HepG2 (cell line): ENCODE measurements around the gene MAPK13. TPM values are rescaled to one million over a fixed set of nuclear protein-coding genes. Genes with fewer than 3 reads are reported as not detected.

Experiments used
- ATAD3A ChIP-seq: sonication (generic); formaldehyde crosslinking; IDR thresholded peaks from 2 replicates; pipeline ENCODE4 v1.4.0; 2020; ENCODE audit warnings: missing genetic modification reagents
- CREM ChIP-seq, 2 experiments: sonication (generic) in 1 of 2; formaldehyde crosslinking in 1 of 2; IDR thresholded peaks; 2 replicates each; pipeline versions ENCODE4 v1.4.0 to v1.6.1; 2016 to 2020; ENCODE audit warnings: antibody characterized with exemption in 1 of 2, mild to moderate bottlenecking in 1 of 2, missing genetic modification reagents in 1 of 2
- EED ChIP-seq: sonication (generic); formaldehyde crosslinking; IDR thresholded peaks from 2 replicates; pipeline ENCODE4 v1.5.0; 2020; ENCODE audit warnings: mild to moderate bottlenecking, missing genetic modification reagents
- HOXA7 ChIP-seq: sonication (generic); formaldehyde crosslinking; IDR thresholded peaks from 2 replicates; pipeline ENCODE4 v1.8.1; 2022; ENCODE audit warnings: mild to moderate bottlenecking, missing genetic modification reagents, moderate library complexity
- KLF6 ChIP-seq: IDR thresholded peaks from 2 replicates; pipeline ENCODE4 v1.8.0; 2016; ENCODE audit warnings: missing biosample characterization, missing genetic modification reagents
- MIER3 ChIP-seq: IDR thresholded peaks from 2 replicates; pipeline ENCODE4 v1.6.1; 2016; ENCODE audit warnings: missing compliant biosample characterization, borderline replicate concordance
- MZF1 ChIP-seq: sonication (generic); formaldehyde crosslinking; IDR thresholded peaks from 2 replicates; pipeline ENCODE4 v1.8.1; 2023; ENCODE audit warnings: mild to moderate bottlenecking, missing genetic modification reagents, borderline replicate concordance
- REXO4 ChIP-seq: sonication (generic); formaldehyde crosslinking; IDR thresholded peaks from 2 replicates; pipeline ENCODE4 v1.8.0; 2022; ENCODE audit warnings: missing genetic modification reagents, mild to moderate bottlenecking, borderline replicate concordance
- SP5 ChIP-seq: IDR thresholded peaks from 2 replicates; pipeline ENCODE4 v1.6.1; 2016; ENCODE audit warnings: low read depth, borderline replicate concordance
- TGIF2 ChIP-seq: IDR thresholded peaks from 2 replicates; pipeline ENCODE4 v1.6.1; 2016; ENCODE audit warnings: control low read depth, missing compliant biosample characterization
- TOE1 ChIP-seq: sonication (generic); formaldehyde crosslinking; IDR thresholded peaks from 2 replicates; pipeline ENCODE4 v1.4.0; 2020; ENCODE audit warnings: mild to moderate bottlenecking, missing genetic modification reagents
- ZFP90 ChIP-seq: sonication (generic); formaldehyde crosslinking; IDR thresholded peaks from 2 replicates; pipeline ENCODE4 v1.8.0; 2022; ENCODE audit warnings: missing genetic modification reagents, mild to moderate bottlenecking, inconsistent platforms, borderline replicate concordance
- ZFY ChIP-seq: sonication (generic); formaldehyde crosslinking; IDR thresholded peaks from 2 replicates; pipeline ENCODE4 v1.4.0; 2020; ENCODE audit warnings: missing genetic modification reagents
- ZIK1 ChIP-seq: sonication (generic); formaldehyde crosslinking; IDR thresholded peaks from 2 replicates; pipeline ENCODE4 v1.5.0; 2020; ENCODE audit warnings: mild to moderate bottlenecking, low read depth, missing genetic modification reagents, borderline replicate concordance
- ZNF251 ChIP-seq: sonication (generic); formaldehyde crosslinking; IDR thresholded peaks from 2 replicates; pipeline ENCODE4 v1.9.0; 2021; ENCODE audit warnings: mild to moderate bottlenecking, missing genetic modification reagents
- ZNF292 ChIP-seq: sonication (generic); formaldehyde crosslinking; IDR thresholded peaks from 2 replicates; pipeline ENCODE4 v1.8.1; 2022; ENCODE audit warnings: mild to moderate bottlenecking, low read depth, missing genetic modification reagents, borderline replicate concordance
- ZNF598 ChIP-seq: sonication (generic); formaldehyde crosslinking; IDR thresholded peaks from 2 replicates; pipeline ENCODE4 v1.5.1; 2020; ENCODE audit warnings: mild to moderate bottlenecking, missing genetic modification reagents, borderline replicate concordance
- polyA plus RNA-seq, 8 experiments: library from polyadenylated mRNA; depleted of rRNA in 3 of 8; stranded (reverse) in 7 of 8; unstranded in 1 of 8; fragments of >200 nt; fragmentation: Illumina TruSeq in 4 of 8; extraction: Trizol in 4 of 8; gene quantifications; 2 replicates each; pipeline versions ENCODE4 v1.2.1 to v1.2.3, GENCODE V29; 2011 to 2016; ENCODE audit warnings: low read depth in 4 of 8, missing spikeins in 1 of 8, mixed read lengths in 1 of 8; ENCODE audit not compliant: insufficient read depth in 1 of 8
- total RNA-seq, 5 experiments: library from RNA; depleted of rRNA; stranded (reverse); fragments of >200 nt; fragmentation: Illumina TruSeq; extraction: Trizol; gene quantifications; 2 replicates each; pipeline ENCODE4 v1.2.3, GENCODE V29; 2016; ENCODE audit warnings: low read depth in 1 of 5
- TF ChIP-seq, protein P1 (sequence below), 2 experiments: IDR thresholded peaks; 2 replicates each; pipeline ENCODE4 v1.6.1; 2011 to 2012; ENCODE audit warnings: low read length in 2 of 2, borderline replicate concordance in 1 of 2, low read depth in 1 of 2, mild to moderate bottlenecking in 1 of 2, moderate library complexity in 1 of 2
- TF ChIP-seq, protein P2 (sequence below): sonication (generic); formaldehyde crosslinking; IDR thresholded peaks from 2 replicates; pipeline ENCODE4 v1.8.1; 2023; ENCODE audit warnings: mild to moderate bottlenecking, missing genetic modification reagents
- TF ChIP-seq, protein P3 (sequence below): sonication (generic); formaldehyde crosslinking; IDR thresholded peaks from 2 replicates; pipeline ENCODE4 v1.8.1; 2023; ENCODE audit warnings: missing genetic modification reagents, inconsistent platforms, borderline replicate concordance
- TF ChIP-seq, protein P4 (sequence below): sonication (generic); formaldehyde crosslinking; IDR thresholded peaks from 2 replicates; pipeline ENCODE4 v1.9.0; 2021; ENCODE audit warnings: missing genetic modification reagents, mild to moderate bottlenecking, borderline replicate concordance

MAPK13 gene
- total and polyA plus RNA-seq, 2 of the 13 experiments (the other 11 are each of a cell fraction or from before 2014, with no cell fraction given): 12.7 to 43.4 TPM

- TF ChIP-seq, protein P1, sequence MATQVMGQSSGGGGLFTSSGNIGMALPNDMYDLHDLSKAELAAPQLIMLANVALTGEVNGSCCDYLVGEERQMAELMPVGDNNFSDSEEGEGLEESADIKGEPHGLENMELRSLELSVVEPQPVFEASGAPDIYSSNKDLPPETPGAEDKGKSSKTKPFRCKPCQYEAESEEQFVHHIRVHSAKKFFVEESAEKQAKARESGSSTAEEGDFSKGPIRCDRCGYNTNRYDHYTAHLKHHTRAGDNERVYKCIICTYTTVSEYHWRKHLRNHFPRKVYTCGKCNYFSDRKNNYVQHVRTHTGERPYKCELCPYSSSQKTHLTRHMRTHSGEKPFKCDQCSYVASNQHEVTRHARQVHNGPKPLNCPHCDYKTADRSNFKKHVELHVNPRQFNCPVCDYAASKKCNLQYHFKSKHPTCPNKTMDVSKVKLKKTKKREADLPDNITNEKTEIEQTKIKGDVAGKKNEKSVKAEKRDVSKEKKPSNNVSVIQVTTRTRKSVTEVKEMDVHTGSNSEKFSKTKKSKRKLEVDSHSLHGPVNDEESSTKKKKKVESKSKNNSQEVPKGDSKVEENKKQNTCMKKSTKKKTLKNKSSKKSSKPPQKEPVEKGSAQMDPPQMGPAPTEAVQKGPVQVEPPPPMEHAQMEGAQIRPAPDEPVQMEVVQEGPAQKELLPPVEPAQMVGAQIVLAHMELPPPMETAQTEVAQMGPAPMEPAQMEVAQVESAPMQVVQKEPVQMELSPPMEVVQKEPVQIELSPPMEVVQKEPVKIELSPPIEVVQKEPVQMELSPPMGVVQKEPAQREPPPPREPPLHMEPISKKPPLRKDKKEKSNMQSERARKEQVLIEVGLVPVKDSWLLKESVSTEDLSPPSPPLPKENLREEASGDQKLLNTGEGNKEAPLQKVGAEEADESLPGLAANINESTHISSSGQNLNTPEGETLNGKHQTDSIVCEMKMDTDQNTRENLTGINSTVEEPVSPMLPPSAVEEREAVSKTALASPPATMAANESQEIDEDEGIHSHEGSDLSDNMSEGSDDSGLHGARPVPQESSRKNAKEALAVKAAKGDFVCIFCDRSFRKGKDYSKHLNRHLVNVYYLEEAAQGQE (IDR thresholded peaks at IDR 0.05; ENCODE audit: borderline replicate concordance in 1 of 2, low read depth in 1 of 2, low read length in 2 of 2): 0 out of 4 replicates have a peak, but pooled peaks of 1 of the 2 experiments have one; percentile 18
- TF ChIP-seq TOE1: 0 out of 2 replicates have a peak, but pooled peaks have one; percentile 21
- TF ChIP-seq ZNF292 (CRISPR knock-in tag): peak; percentile 70
- peak; percentile 77 for TF ChIP-seq ZFY (CRISPR knock-in tag)
- TF ChIP-seq EED (CRISPR knock-in tag): no peak
- no peak for TF ChIP-seq SP5 (CRISPR knock-in tag)
- TF ChIP-seq HOXA7 (CRISPR knock-in tag): no peak
- TF ChIP-seq KLF6: peak; percentile 34
- no peak; the same call in 1 of the 2 replicates for TF ChIP-seq CREM (IDR thresholded peaks at IDR 0.05)
- TF ChIP-seq CREM (CRISPR knock-in tag; IDR thresholded peaks at IDR 0.05): no peak
- no peak for TF ChIP-seq MIER3 (CRISPR knock-in tag)
- TF ChIP-seq, protein P2, sequence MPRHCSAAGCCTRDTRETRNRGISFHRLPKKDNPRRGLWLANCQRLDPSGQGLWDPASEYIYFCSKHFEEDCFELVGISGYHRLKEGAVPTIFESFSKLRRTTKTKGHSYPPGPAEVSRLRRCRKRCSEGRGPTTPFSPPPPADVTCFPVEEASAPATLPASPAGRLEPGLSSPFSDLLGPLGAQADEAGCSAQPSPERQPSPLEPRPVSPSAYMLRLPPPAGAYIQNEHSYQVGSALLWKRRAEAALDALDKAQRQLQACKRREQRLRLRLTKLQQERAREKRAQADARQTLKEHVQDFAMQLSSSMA (CRISPR knock-in tag): no peak
- 0 out of 2 replicates have a peak, but pooled peaks have one; percentile 82 for TF ChIP-seq MZF1
- peak; percentile 82; the same call in 1 of the 2 replicates for TF ChIP-seq REXO4 (CRISPR knock-in tag)
- TF ChIP-seq ZNF598 (CRISPR knock-in tag): no peak; the same call in 1 of the 2 replicates
- no peak for TF ChIP-seq ZNF251 (CRISPR knock-in tag)
- TF ChIP-seq, protein P3, sequence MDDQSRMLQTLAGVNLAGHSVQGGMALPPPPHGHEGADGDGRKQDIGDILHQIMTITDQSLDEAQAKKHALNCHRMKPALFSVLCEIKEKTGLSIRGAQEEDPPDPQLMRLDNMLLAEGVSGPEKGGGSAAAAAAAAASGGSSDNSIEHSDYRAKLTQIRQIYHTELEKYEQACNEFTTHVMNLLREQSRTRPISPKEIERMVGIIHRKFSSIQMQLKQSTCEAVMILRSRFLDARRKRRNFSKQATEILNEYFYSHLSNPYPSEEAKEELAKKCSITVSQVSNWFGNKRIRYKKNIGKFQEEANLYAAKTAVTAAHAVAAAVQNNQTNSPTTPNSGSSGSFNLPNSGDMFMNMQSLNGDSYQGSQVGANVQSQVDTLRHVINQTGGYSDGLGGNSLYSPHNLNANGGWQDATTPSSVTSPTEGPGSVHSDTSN: no peak
- TF ChIP-seq TGIF2 (CRISPR knock-in tag): 0 out of 2 replicates have a peak, but pooled peaks have one; percentile 57
- 0 out of 2 replicates have a peak, but pooled peaks have one; percentile 19 for TF ChIP-seq ATAD3A (CRISPR knock-in tag)
- no peak; the same call in 1 of the 2 replicates for TF ChIP-seq ZFP90
- TF ChIP-seq, protein P4, sequence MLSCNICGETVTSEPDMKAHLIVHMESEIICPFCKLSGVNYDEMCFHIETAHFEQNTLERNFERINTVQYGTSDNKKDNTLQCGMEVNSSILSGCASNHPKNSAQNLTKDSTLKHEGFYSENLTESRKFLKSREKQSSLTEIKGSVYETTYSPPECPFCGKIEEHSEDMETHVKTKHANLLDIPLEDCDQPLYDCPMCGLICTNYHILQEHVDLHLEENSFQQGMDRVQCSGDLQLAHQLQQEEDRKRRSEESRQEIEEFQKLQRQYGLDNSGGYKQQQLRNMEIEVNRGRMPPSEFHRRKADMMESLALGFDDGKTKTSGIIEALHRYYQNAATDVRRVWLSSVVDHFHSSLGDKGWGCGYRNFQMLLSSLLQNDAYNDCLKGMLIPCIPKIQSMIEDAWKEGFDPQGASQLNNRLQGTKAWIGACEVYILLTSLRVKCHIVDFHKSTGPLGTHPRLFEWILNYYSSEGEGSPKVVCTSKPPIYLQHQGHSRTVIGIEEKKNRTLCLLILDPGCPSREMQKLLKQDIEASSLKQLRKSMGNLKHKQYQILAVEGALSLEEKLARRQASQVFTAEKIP (CRISPR knock-in tag): no peak
- TF ChIP-seq ZIK1 (CRISPR knock-in tag): no peak
Observed at GRCh38 chr6:36130667-36131510, 576 bp downstream of the MAPK13 start (continued).
